ENCODE data around the gene LDLRAP1.

LDLRAP1 gene

GRCh38 chr1:25614501-25615171, 71.2 kb downstream of the LDLRAP1 start:
- Mint-ChIP-seq H3K4me1 (ENCODE audit: low read depth) (peaks cover 34% of the 10 kb centered on the region), H3K9me3 (no peaks in the 10 kb centered on the region), H3K36me3 (ENCODE audit: low read depth) (peaks cover 8% of the 10 kb centered on the region), H3K27ac (no peak overlapping the region), H3K27me3 (peaks cover 42% of the 10 kb centered on the region), H3K4me3 (no peak overlapping the region)
- intact Hi-C loops (cut with micrococcal nuclease), result loop anchor here (10.0 kb wide), 2 partner anchors 70 to 100 kb away; partner anchors contain the start of gene LDLRAP1

- Mint-ChIP-seq H3K4me3 (no peak overlapping the region), H3K4me1 (ENCODE audit: low read depth) (peaks cover 39% of the 10 kb centered on the region), H3K36me3 (ENCODE audit: low read depth) (peaks cover 10% of the 10 kb centered on the region), H3K9me3 (no peaks in the 10 kb centered on the region), H3K27me3 (peaks cover 44% of the 10 kb centered on the region), H3K27ac (no peak overlapping the region)
- intact Hi-C loops (cut with micrococcal nuclease), result loop anchor here (10.0 kb wide), 2 partner anchors 70 to 100 kb away; partner anchors contain the start of gene LDLRAP1
Observed at GRCh38 chr1:25615172-25615541, 71.8 kb downstream of the LDLRAP1 start.

- Mint-ChIP-seq H3K36me3 (ENCODE audit: low read depth) (peaks cover 15% of the 10 kb centered on the region), H3K27me3 (peaks cover 42% of the 10 kb centered on the region), H3K27ac (peak overlapping the region; percentile 63), H3K9me3 (no peaks in the 10 kb centered on the region), H3K4me1 (ENCODE audit: low read depth) (peaks cover 44% of the 10 kb centered on the region), H3K4me3 (peak overlapping the region; percentile 76)
- intact Hi-C loops (cut with micrococcal nuclease), result loop anchor here (10.0 kb wide), 2 partner anchors 71 to 99 kb away; partner anchors contain the start of gene LDLRAP1
Observed at GRCh38 chr1:25615563-25616094, 72.2 kb downstream of the LDLRAP1 start.

DNA sequence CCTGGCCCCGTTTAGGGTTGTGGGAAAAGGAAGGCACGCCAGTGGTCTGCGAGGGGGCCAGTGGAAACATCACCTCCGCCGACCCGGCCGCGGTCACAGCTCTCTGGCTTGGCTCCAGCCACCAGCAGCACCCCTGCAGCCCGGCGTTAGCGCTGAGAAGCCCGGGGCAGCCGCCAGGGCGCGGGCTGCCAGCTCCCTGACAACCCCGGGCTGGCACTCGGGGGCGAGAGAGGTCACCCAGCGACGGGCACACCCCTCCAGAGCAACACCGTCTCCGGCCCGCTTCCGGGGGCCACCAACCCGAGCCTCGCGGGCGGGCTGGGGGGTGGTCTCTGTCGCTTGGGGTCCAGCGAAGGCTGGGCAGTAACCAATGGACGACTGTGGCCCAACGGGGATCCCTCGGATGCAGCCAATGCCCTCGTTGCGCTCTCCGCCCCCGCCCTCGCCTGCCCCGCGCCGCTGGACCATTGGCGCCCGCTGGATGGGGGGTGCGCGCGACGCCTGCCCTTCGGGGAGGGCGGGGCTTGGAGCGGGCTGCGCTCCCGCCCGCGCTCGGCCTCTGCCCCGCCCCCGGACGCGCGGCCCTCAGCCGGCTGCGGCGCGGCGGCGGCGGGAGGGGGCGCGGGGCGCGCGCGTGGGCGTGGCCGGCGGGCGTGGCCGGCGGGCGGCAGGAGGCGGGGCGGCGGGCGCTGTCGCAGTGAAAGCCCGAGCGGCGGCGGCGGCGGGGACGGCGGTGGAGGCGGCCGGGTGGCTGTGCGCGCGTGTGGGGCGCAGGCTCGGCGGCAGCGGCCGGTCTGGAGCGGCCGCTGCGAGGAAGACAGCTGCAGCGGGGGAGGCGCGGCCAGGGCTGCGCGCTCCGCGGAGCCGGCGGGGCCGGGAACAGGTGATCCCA, 72.9 kb downstream of the LDLRAP1 start, which contains the start of gene MAN1C1:
Gene MAN1C1 (plus strand): TSS at position 697 of the 892 bp plus-strand sequence. CDS start 1,007 bp downstream, outside the sequence.
- H3K27ac Mint-ChIP-seq, result peak within 1 kb of the TSS; percentile 74
- intact Hi-C loops (cut with micrococcal nuclease), result loop anchor here (10.0 kb wide), 2 partner anchors 72 to 98 kb away; partner anchors contain the start of gene LDLRAP1

GRCh38 chr1:25616987-25617624, 73.7 kb downstream of the LDLRAP1 start:
- Mint-ChIP-seq H3K4me1 (ENCODE audit: low read depth) (peaks cover 57% of the 10 kb centered on the region), H3K9me3 (no peaks in the 10 kb centered on the region), H3K27ac (peak overlapping the region; percentile 74), H3K4me3 (peak overlapping the region; percentile 88), H3K27me3 (peaks cover 29% of the 10 kb centered on the region), H3K36me3 (ENCODE audit: low read depth) (peaks cover 24% of the 10 kb centered on the region)
- intact Hi-C loops (cut with micrococcal nuclease), result loop anchor here (10.0 kb wide), 2 partner anchors 72 to 98 kb away; partner anchors contain the start of gene LDLRAP1

More for the DNA sequence above, 72.9 kb downstream of the LDLRAP1 start, which contains the start of gene MAN1C1:
- Mint-ChIP-seq H3K4me1 (ENCODE audit: low read depth) (peaks cover 51% of the 10 kb centered on the region), H3K27me3 (peaks cover 37% of the 10 kb centered on the region), H3K9me3 (no peaks in the 10 kb centered on the region), H3K4me3 (peak within 1 kb of the TSS; percentile 88), H3K36me3 (ENCODE audit: low read depth) (peaks cover 21% of the 10 kb centered on the region)

DNA sequence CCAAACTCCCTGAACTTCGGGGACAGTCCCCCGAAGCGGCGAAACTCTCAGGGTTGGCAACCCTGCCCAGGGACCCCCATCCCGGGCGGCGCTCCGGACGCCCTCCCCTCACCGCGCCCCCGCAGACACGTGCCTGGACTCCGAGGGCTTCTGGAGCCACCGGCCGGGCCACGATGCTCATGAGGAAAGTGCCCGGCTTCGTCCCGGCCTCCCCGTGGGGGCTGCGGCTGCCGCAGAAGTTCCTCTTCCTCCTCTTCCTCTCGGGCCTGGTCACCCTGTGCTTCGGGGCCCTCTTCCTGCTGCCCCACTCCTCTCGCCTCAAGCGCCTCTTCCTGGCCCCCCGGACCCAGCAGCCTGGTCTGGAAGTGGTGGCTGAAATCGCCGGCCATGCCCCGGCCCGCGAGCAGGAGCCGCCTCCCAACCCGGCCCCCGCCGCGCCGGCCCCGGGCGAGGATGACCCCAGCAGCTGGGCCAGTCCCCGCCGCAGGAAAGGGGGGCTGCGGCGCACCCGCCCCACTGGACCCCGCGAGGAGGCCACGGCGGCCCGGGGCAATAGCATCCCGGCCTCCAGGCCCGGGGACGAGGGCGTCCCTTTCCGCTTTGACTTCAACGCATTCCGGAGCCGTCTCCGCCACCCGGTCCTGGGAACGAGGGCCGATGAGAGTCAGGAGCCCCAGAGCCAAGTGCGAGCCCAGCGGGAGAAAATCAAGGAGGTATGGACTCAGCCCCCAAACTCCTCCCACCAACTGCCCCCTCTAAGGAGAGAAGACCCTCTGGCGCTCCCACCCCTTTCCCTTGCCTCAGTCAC, 74.4 kb downstream of the LDLRAP1 start:
- intact Hi-C loops (cut with micrococcal nuclease), result loop anchor here (10.0 kb wide), 2 partner anchors 73 to 97 kb away; partner anchors contain the start of gene LDLRAP1

DNA sequence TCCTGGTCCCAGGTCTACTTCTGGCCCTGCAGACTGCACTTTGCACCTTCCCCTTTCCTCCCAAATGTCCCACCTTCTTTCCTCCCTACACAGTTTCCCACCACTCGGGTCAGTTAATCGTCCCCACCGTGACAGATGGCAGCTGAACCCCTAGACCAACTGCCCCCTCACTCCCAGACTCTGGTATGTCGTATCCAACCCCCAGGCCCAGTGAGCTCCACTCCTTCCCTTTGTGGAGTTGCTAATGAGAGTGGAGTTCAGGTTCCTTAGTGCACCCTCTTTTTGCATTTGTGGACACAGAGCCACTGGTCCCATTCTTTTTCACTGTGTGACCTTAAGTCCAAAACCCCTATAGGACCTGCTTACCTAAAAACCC, 75.0 kb downstream of the LDLRAP1 start:
- intact Hi-C loops (cut with micrococcal nuclease), result loop anchor here (10.0 kb wide), 2 partner anchors 74 to 96 kb away; partner anchors contain the start of gene LDLRAP1
- peaks cover 23% of the 10 kb centered on the region for H3K27me3 Mint-ChIP-seq
- peak overlapping the region; percentile 88 for H3K4me3 Mint-ChIP-seq
- H3K9me3 Mint-ChIP-seq, result no peaks in the 10 kb centered on the region
- H3K4me1 Mint-ChIP-seq (ENCODE audit: low read depth), result peaks cover 57% of the 10 kb centered on the region
- H3K27ac Mint-ChIP-seq, result peak overlapping the region; percentile 74
- peaks cover 24% of the 10 kb centered on the region for H3K36me3 Mint-ChIP-seq (ENCODE audit: low read depth)

More for the DNA sequence above, 74.4 kb downstream of the LDLRAP1 start:
- Mint-ChIP-seq H3K36me3 (ENCODE audit: low read depth) (peaks cover 24% of the 10 kb centered on the region), H3K4me3 (peak overlapping the region; percentile 88), H3K9me3 (no peaks in the 10 kb centered on the region), H3K4me1 (ENCODE audit: low read depth) (peaks cover 57% of the 10 kb centered on the region), H3K27me3 (peaks cover 26% of the 10 kb centered on the region), H3K27ac (peak overlapping the region; percentile 74)

Measured in dendritic cell treated with granulocyte-macrophage colony-stimulating factor and Interleukin-4, amounts not matched to agents 40 ng/mL and 50 ng/mL, for 4 days (primary cell).